OCI-LY7 (cell line): ENCODE data around the gene HTR1D.

Experiments
- EZH2phosphoT487 ChIP-seq: fragments of 200-600 bp; sonication (generic); IDR thresholded peaks from 2 replicates; pipeline ENCODE4 v1.6.1; 2018; ENCODE audit warnings: low read depth, borderline replicate concordance, mild to moderate bottlenecking, mixed run types, antibody characterized with exemption, low read length, moderate library complexity, mixed read lengths
- TF ChIP-seq, protein P1 (sequence below): fragments of 200-600 bp; sonication (generic); conservative IDR thresholded peaks from 2 replicates; pipeline ENCODE4 v1.5.1; 2014; ENCODE audit warnings: mild to moderate bottlenecking, antibody characterized with exemption, low read length, moderate library complexity, mixed read lengths

DNA sequence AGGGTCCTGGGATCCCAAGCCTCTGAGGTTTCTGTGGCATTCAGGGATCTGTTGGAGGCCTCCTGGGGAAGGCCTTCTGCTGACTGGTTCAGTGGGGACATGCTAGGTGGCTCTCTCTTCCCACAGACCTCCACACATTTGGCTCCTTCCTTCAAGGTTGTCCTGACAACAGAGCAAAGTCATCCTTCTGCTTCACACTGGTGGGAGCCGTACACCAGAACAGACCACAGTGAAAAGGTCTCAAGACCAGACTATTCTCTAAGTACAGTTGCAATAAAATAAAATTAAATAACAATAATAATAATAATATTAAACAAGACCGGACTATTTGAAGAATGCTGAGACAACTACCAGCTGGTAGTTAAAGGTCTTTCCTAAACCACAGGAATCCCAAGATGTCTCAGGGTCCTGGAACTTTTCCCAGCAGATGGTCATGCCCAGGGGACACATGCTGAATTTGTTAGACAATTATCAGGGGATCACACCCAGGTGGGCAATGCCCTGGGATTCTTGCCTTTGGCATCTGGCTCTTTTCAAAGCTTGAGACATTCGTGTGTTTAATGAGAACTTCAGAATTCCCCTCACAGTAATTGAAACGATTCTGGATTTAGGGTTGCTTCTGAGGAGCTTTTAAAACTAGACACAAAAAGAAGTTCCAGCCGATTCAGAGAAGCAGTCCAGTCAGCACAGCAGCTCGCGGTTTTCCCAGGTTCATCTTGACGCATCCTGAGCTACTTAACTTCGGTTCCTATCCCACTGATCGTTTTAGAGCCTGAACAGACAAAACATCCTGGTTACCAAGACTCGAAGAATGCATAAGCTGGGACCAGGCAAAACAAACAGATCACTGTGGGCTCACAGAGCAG, 22.9 kb downstream of the HTR1D start:
- TF ChIP-seq, protein P1, sequence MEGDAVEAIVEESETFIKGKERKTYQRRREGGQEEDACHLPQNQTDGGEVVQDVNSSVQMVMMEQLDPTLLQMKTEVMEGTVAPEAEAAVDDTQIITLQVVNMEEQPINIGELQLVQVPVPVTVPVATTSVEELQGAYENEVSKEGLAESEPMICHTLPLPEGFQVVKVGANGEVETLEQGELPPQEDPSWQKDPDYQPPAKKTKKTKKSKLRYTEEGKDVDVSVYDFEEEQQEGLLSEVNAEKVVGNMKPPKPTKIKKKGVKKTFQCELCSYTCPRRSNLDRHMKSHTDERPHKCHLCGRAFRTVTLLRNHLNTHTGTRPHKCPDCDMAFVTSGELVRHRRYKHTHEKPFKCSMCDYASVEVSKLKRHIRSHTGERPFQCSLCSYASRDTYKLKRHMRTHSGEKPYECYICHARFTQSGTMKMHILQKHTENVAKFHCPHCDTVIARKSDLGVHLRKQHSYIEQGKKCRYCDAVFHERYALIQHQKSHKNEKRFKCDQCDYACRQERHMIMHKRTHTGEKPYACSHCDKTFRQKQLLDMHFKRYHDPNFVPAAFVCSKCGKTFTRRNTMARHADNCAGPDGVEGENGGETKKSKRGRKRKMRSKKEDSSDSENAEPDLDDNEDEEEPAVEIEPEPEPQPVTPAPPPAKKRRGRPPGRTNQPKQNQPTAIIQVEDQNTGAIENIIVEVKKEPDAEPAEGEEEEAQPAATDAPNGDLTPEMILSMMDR = no peak
- TF ChIP-seq EZH2phosphoT487 = no peak
